SK-N-SH (cell line): ENCODE measurements around the gene NXPE3. TPM values are rescaled to one million over a fixed set of nuclear protein-coding genes. Genes with fewer than 3 reads are reported as not detected.

Experiments
- CTCF ChIA-PET: fragments of 300-600, 350-600 bp; formaldehyde crosslinking; extraction: SDS; loops from one replicate; lab custom pipeline; 2021; lab: Yijun Ruan, JAX
- POLR2A ChIA-PET: fragments of 350-600 bp; sonication (Branson Sonifier 250); formaldehyde crosslinking; extraction: SDS; loops from one replicate; lab custom pipeline; 2020; ENCODE audit warnings: antibody characterized with exemption, inconsistent platforms; lab: Yijun Ruan, JAX
- DNase-seq: peaks from one replicate; pipeline ENCODE4 v3.0.0; 2012
- H2AFZ ChIP-seq: fragments of 200-600 bp; sonication (generic); 2 replicates; pipeline ENCODE4 v1.8.1; 2016; ENCODE audit warnings: antibody characterized with exemption, mild to moderate bottlenecking, low read depth
- H3F3A ChIP-seq: fragments of 200-600 bp; sonication (generic); replicated peaks from 2 replicates; pipeline ENCODE3; 2016; ENCODE audit warnings: antibody characterized with exemption, mild to moderate bottlenecking; ENCODE audit not compliant: insufficient read depth
- H3K27ac ChIP-seq, 2 experiments: fragments of 200-500 bp in 1 of 2; fragments of 200-600 bp in 1 of 2; sonication (Bioruptor generic) in 1 of 2; sonication (generic), shearing (Covaris generic) in 1 of 2; 2 replicates each; pipeline versions ENCODE4 v1.5.1 to v1.6.1; 2014 to 2016; ENCODE audit warnings: low read depth in 2 of 2, inconsistent platforms in 1 of 2, low read length in 1 of 2, mild to moderate bottlenecking in 1 of 2, mixed read lengths in 1 of 2
- H3K27me3 ChIP-seq: fragments of 200-600 bp; sonication (generic), shearing (Covaris generic); 2 replicates; pipeline ENCODE4 v1.6.1; 2016; ENCODE audit warnings: mixed run types; ENCODE audit not compliant: insufficient read depth
- H3K36me3 ChIP-seq, 2 experiments: fragments of 200-500 bp in 1 of 2; fragments of 200-600 bp in 1 of 2; sonication (Bioruptor generic) in 1 of 2; sonication (generic) in 1 of 2; replicated peaks in 1 of 2; 2 replicates each; pipeline versions ENCODE3 to v1.5.1; 2014 to 2016; ENCODE audit warnings: low read length in 1 of 2, mild to moderate bottlenecking in 1 of 2; ENCODE audit not compliant: insufficient read depth in 2 of 2, control insufficient read depth in 1 of 2
- H3K4me1 ChIP-seq, 2 experiments: fragments of 200-500 bp in 1 of 2; fragments of 200-600 bp in 1 of 2; sonication (Bioruptor generic) in 1 of 2; sonication (generic), shearing (Covaris generic) in 1 of 2; 2 replicates each; pipeline versions ENCODE4 v1.5.1 to v1.6.1; 2014 to 2016; ENCODE audit warnings: low read depth in 1 of 2, low read length in 1 of 2, mixed run types in 1 of 2; ENCODE audit not compliant: insufficient read depth in 2 of 2, control insufficient read depth in 1 of 2
- H3K4me2 ChIP-seq: fragments of 200-600 bp; sonication (generic), shearing (Covaris generic); 2 replicates; pipeline ENCODE4 v1.6.1; 2017; ENCODE audit warnings: mixed run types
- H3K4me3 ChIP-seq, 2 experiments: fragments of 200-500 bp in 1 of 2; fragments of 200-600 bp in 1 of 2; sonication (Bioruptor generic) in 1 of 2; sonication (generic), shearing (Covaris generic) in 1 of 2; 2 replicates each; pipeline versions ENCODE4 v1.5.1 to v1.8.1; 2014 to 2016; ENCODE audit warnings: low read depth in 2 of 2, inconsistent platforms in 1 of 2, low read length in 1 of 2, mild to moderate bottlenecking in 1 of 2, mixed read lengths in 1 of 2, moderate library complexity in 1 of 2
- H3K79me2 ChIP-seq: fragments of 200-600 bp; sonication (generic); 2 replicates; pipeline ENCODE4 v1.8.1; 2017; ENCODE audit warnings: mild to moderate bottlenecking; ENCODE audit not compliant: insufficient read depth
- H3K9ac ChIP-seq: fragments of 200-600 bp; sonication (generic); 2 replicates; pipeline ENCODE4 v1.6.1; 2017; ENCODE audit warnings: mixed run types
- H3K9me2 ChIP-seq: fragments of 200-600 bp; sonication (generic); 2 replicates; pipeline ENCODE4 v1.6.1; 2017; ENCODE audit warnings: mixed run types
- H3K9me3 ChIP-seq: fragments of 200-600 bp; sonication (generic); 2 replicates; pipeline ENCODE4 v1.6.1; 2017; ENCODE audit warnings: mixed run types, mild to moderate bottlenecking, moderate library complexity
- H4K20me1 ChIP-seq: fragments of 200-600 bp; sonication (generic); 2 replicates; pipeline ENCODE4 v1.6.1; 2017; ENCODE audit warnings: mild to moderate bottlenecking, mixed run types; ENCODE audit not compliant: insufficient read depth
- ELF1 ChIP-seq: IDR thresholded peaks from 2 replicates; pipeline ENCODE4 v1.4.0; 2012
- FOXM1 ChIP-seq: IDR thresholded peaks from 2 replicates; pipeline ENCODE4 v1.4.0; 2012; ENCODE audit warnings: low read depth, mild to moderate bottlenecking
- IRF3 ChIP-seq: fragments of 150-350 bp; IDR thresholded peaks from 2 replicates; pipeline ENCODE4 v1.6.1; 2016; ENCODE audit warnings: mild to moderate bottlenecking, low read depth, low read length
- PBX3 ChIP-seq: IDR thresholded peaks from 2 replicates; pipeline ENCODE4; 2012
- POLR2AphosphoS5 ChIP-seq: IDR thresholded peaks from 2 replicates; pipeline ENCODE4 v1.6.1; 2012; ENCODE audit warnings: low read depth, low read length
- RAD21 ChIP-seq: IDR thresholded peaks from 2 replicates; pipeline ENCODE4 v1.6.1; 2012; ENCODE audit warnings: mild to moderate bottlenecking, low read length
- REST ChIP-seq: IDR thresholded peaks from 2 replicates; pipeline ENCODE4 v1.6.1; 2012; ENCODE audit warnings: mild to moderate bottlenecking, low read depth, low read length, moderate library complexity
- RFX5 ChIP-seq: IDR thresholded peaks from 2 replicates; pipeline ENCODE4 v1.6.1; 2012; ENCODE audit warnings: mild to moderate bottlenecking, improper control_type of control experiment, low read length
- SIN3A ChIP-seq: IDR thresholded peaks from 2 replicates; pipeline ENCODE4 v1.6.1; 2012; ENCODE audit warnings: low read depth, mild to moderate bottlenecking, low read length, moderate library complexity, borderline replicate concordance
- SMC3 ChIP-seq: IDR thresholded peaks from 2 replicates; pipeline ENCODE4 v1.6.1; 2012; ENCODE audit warnings: low read depth, low read length, improper control_type of control experiment
- TAF1 ChIP-seq: IDR thresholded peaks from 2 replicates; pipeline ENCODE4 v1.6.1; 2012; ENCODE audit warnings: low read depth, mild to moderate bottlenecking, low read length, moderate library complexity, borderline replicate concordance
- TCF12 ChIP-seq: IDR thresholded peaks from 2 replicates; pipeline ENCODE4 v1.4.0; 2012
- TEAD4 ChIP-seq: IDR thresholded peaks from 2 replicates; pipeline ENCODE4 v1.4.0; 2012; ENCODE audit warnings: mild to moderate bottlenecking, borderline replicate concordance; ENCODE audit not compliant: insufficient read depth
- WGBS: methylation state at CpG from one replicate; pipeline ENCODE4 v1.1.6; 2017; ENCODE audit warnings: low lambda C conversion rate; 5-methylcytosine and 5-hydroxymethylcytosine counted together
- polyA plus RNA-seq, 3 experiments: library from polyadenylated mRNA; depleted of rRNA; stranded (reverse); fragments of >200 nt; gene quantifications; 2 replicates each; pipeline ENCODE4 v1.2.3, GENCODE V29; 2012
- TF ChIP-seq, protein P1 (sequence below): IDR thresholded peaks from 2 replicates; pipeline ENCODE4 v1.4.0; 2012; ENCODE audit warnings: low read depth, borderline replicate concordance

NXPE3 gene
- polyA plus RNA-seq, 1 of the 3 experiments (the other 2 are of a cell fraction), result 21.3 TPM

- no peaks in the 10 kb centered on the region for H4K20me1 ChIP-seq
- CTCF ChIA-PET, result interaction anchor here (0.7 to 2.3 kb wide), 4 partner anchors 9 to 713 kb away, joined by 3 to 10 read pairs (median 4); no protein-coding TSS in a partner anchor
- H3K9me2 ChIP-seq, result no peaks in the 10 kb centered on the region
- H3K4me3 ChIP-seq, result no peak overlapping the region
- H3K27ac ChIP-seq, result no peak overlapping the region
- no peaks in the 10 kb centered on the region for H3K9me3 ChIP-seq
- H3F3A ChIP-seq, result peaks cover 13% of the 10 kb centered on the region
- no peak overlapping the region for H3K9ac ChIP-seq
- H2AFZ ChIP-seq, result no peak overlapping the region
- TF ChIP-seq FOXM1 (no peak), PBX3 (0 out of 2 replicates have a peak, but pooled peaks have one; percentile 7)
- POLR2A ChIA-PET, result no interaction called here
- H3K4me1 ChIP-seq, result peaks cover 2 to 16% of the 10 kb centered on the region in 2 experiments; a peak in 3 of 4 replicates
- no peak overlapping the region for H3K4me2 ChIP-seq
- no peak for DNase-seq
- no peaks in the 10 kb centered on the region for H3K27me3 ChIP-seq
- WGBS, result 89% methylated on average over 5 of the region's 5 CpGs
- H3K36me3 ChIP-seq, result peaks cover 23 to 27% of the 10 kb centered on the region in 2 experiments
- no peaks in the 10 kb centered on the region; the same call in 1 of the 2 replicates for H3K79me2 ChIP-seq
Measured at GRCh38 chr3:101823525-101823924, 44.5 kb downstream of the NXPE3 start.

- no peak for DNase-seq
- ChIA-PET CTCF (interaction anchor here (1.0 to 1.9 kb wide), 3 partner anchors 10 to 401 kb away, joined by 4 to 7 read pairs (median 6); no protein-coding TSS in a partner anchor), POLR2A (no interaction called here)
Measured at GRCh38 chr3:101824702-101825101, 45.7 kb downstream of the NXPE3 start.

More at GRCh38 chr3:101824702-101825101, 45.7 kb downstream of the NXPE3 start:
- no peak overlapping the region for H3K4me2 ChIP-seq
- H3K9ac ChIP-seq, result no peak overlapping the region
- no peaks in the 10 kb centered on the region for H4K20me1 ChIP-seq
- peaks cover 6 to 16% of the 10 kb centered on the region in 2 experiments for H3K4me1 ChIP-seq
- H3K27me3 ChIP-seq, result no peaks in the 10 kb centered on the region
- H3K79me2 ChIP-seq, result peaks cover 7% of the 10 kb centered on the region; the same call in 1 of the 2 replicates
- WGBS, result 84% methylated on average over 3 of the region's 3 CpGs
- H3K9me3 ChIP-seq, result no peaks in the 10 kb centered on the region
- H3K9me2 ChIP-seq, result no peaks in the 10 kb centered on the region
- H3K4me3 ChIP-seq, result no peak overlapping the region
- H3K36me3 ChIP-seq, result peaks cover 15 to 20% of the 10 kb centered on the region in 2 experiments
- H3F3A ChIP-seq, result peaks cover 17% of the 10 kb centered on the region
- TF ChIP-seq TEAD4 (no peak), IRF3 (no peak), ELF1 (no peak), SIN3A (no peak), TAF1 (no peak), TCF12 (no peak), FOXM1 (no peak), POLR2AphosphoS5 (no peak), RAD21 (no peak), RFX5 (no peak), REST (no peak), SMC3 (no peak)
- TF ChIP-seq, protein P1, sequence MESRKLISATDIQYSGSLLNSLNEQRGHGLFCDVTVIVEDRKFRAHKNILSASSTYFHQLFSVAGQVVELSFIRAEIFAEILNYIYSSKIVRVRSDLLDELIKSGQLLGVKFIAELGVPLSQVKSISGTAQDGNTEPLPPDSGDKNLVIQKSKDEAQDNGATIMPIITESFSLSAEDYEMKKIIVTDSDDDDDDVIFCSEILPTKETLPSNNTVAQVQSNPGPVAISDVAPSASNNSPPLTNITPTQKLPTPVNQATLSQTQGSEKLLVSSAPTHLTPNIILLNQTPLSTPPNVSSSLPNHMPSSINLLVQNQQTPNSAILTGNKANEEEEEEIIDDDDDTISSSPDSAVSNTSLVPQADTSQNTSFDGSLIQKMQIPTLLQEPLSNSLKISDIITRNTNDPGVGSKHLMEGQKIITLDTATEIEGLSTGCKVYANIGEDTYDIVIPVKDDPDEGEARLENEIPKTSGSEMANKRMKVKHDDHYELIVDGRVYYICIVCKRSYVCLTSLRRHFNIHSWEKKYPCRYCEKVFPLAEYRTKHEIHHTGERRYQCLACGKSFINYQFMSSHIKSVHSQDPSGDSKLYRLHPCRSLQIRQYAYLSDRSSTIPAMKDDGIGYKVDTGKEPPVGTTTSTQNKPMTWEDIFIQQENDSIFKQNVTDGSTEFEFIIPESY, result no peak
- H2AFZ ChIP-seq, result no peak overlapping the region
- H3K27ac ChIP-seq, result no peak overlapping the region
